Heart left ventricle (tissue), 16 donors: ENCODE measurements around the gene CCDC195. TPM values are rescaled to one million over a fixed set of nuclear protein-coding genes. Genes with fewer than 3 reads are reported as not detected.
A peak's percentile ranks its signal among the peaks of the same experiment; 100 is the strongest.

Experiments
- ATAC-seq, 4 donors: fragments of 200-7000 bp; cut with Tn5 transposase; one replicate each; pipeline ENCODE4 v1.9.1; 2020 to 2022; ENCODE audit warnings: moderate library complexity in 4 of 4, mild to moderate bottlenecking in 3 of 4, moderate number of reproducible peaks in 1 of 4
- DNase-seq, 5 donors: peaks; one replicate each; pipeline ENCODE4 v3.0.0-alpha.2; 2020
- H3K27ac ChIP-seq, 12 donors: fragments of 200-600 bp; sonication (generic) in 4 of 12; one replicate each; pipeline versions ENCODE4 v1.5.0 to v1.8.0; 2016 to 2022; ENCODE audit warnings: mild to moderate bottlenecking in 2 of 12
- H3K27me3 ChIP-seq, 9 donors: fragments of 200-600 bp; sonication (generic) in 2 of 9; one replicate each; pipeline versions ENCODE4 v1.5.1 to v1.8.0; 2016 to 2022; ENCODE audit warnings: mild to moderate bottlenecking in 3 of 9
- H3K36me3 ChIP-seq, 9 donors: fragments of 200-600 bp; sonication (generic) in 2 of 9; one replicate each; pipeline versions ENCODE4 v1.5.0 to v1.8.0; 2018 to 2022; ENCODE audit warnings: mild to moderate bottlenecking in 2 of 9
- H3K4me1 ChIP-seq, 12 donors: fragments of 200-600 bp; sonication (generic) in 4 of 12; one replicate each; pipeline versions ENCODE4 v1.5.0 to v1.8.0; 2016 to 2022; ENCODE audit warnings: mild to moderate bottlenecking in 3 of 12
- H3K4me3 ChIP-seq, 12 donors: fragments of 200-600 bp; sonication (generic) in 4 of 12; one replicate each; pipeline versions ENCODE4 v1.5.0 to v1.8.0; 2017 to 2022; ENCODE audit warnings: mild to moderate bottlenecking in 9 of 12, moderate library complexity in 4 of 12
- H3K9me3 ChIP-seq, 12 donors: fragments of 200-600 bp; sonication (generic) in 4 of 12; one replicate each; pipeline versions ENCODE4 v1.5.0 to v1.8.0; 2016 to 2022; ENCODE audit warnings: mild to moderate bottlenecking in 1 of 12
- POLR2A ChIP-seq, 2 donors: fragments of 450-650 bp; IDR thresholded peaks; one replicate each; pipeline ENCODE4 v1.6.1; 2017; ENCODE audit warnings: antibody characterized with exemption in 2 of 2, mild to moderate bottlenecking in 2 of 2, moderate library complexity in 2 of 2
- whole genome bisulfite sequencing, 4 donors: extraction: QIAGEN DNeasy Blood & Tissue Kit in 2 of 4; methylation state at CpG; one replicate each; pipeline versions ENCODE4 v1.1.5 to v1.1.7; 2013 to 2018; 5-methylcytosine and 5-hydroxymethylcytosine counted together
- intact Hi-C, 10 donors: fragments of 100-400 bp; cut with DNase I; formaldehyde crosslinking; loops; one replicate each; pipeline versions ENCODE4 v1.11.1 to v1.14.2; 2022
- polyA plus RNA-seq, 2 donors: library from polyadenylated mRNA; stranded (reverse); fragments of 200-250 nt; gene quantifications; one replicate each; pipeline ENCODE4 v1.2.3, GENCODE V29; 2013
- total RNA-seq, 9 donors: library from RNA; depleted of rRNA in 2 of 9; stranded (reverse); fragments of >200 nt in 2 of 9; fragmentation: NEBNext Ultra II Directional in 3 of 9; extraction: Animal tissue kit (Norgen Biotek cat#: 25700) in 3 of 9; gene quantifications; one replicate each; pipeline versions ENCODE4 v1.1.0 to v1.2.4, GENCODE V29; 2016 to 2023
- TF ChIP-seq, protein P1 (sequence below), 12 donors: fragments of 200-600 bp; sonication (generic) in 4 of 12; IDR thresholded peaks; one replicate each; pipeline versions ENCODE4 v1.5.0 to v1.8.0; 2018 to 2022; ENCODE audit warnings: antibody characterized with exemption in 12 of 12, mild to moderate bottlenecking in 5 of 12
- donor health status: ischemic (EF 13 %, LVEDD 7.1; RV severe dilation, severe dysfunction).
- donor health status: healthy with polysubstance abuse.
- donor health status: DM: no; HTN: yes; CAD: no.
- donor health status: DM: no; HTN: no; CAD: no.
- donor health status: ischemic (EF 25% LVEDD 6.9; RV normal size, moderate dysfunction).
- donor health status: ischemic (EF 25% LVEDD 5.7; RV mildly dilated, moderate dysfunction).
- donor health status: healthy.
- donor health status: DM: yes; HTN: yes; CAD: no.
- donor health status: ischemic (EF 35%, LVEDD 5.7; RV mildly dilated, moderate dysfunction).
- donor health status: nonischemic (EF 11% LVEDD 7.7; RV severe dilation, severe dysfunction).
- donor health status: DM: yes; HTN: yes; CAD: no.
- donor health status: PGD.
- donor health status: ischemic (EF 29% LVEDD 5.4; RV normal size, mild dysfunction).
- donor health status: nonischemic (EF 23%, LVEDD 6.1; RV moderate dilation, normal function).

Gene CCDC195
- total and polyA plus RNA-seq, 11 donors = not detected

- Histone ChIP-seq H3K36me3 (peaks cover 0 to 5% (median 0%) of the 10 kb centered on the region in 9 donors), H3K27me3 (no peaks in the 10 kb centered on the region), H3K4me3 (no peak overlapping the region), H3K27ac (peak overlapping the region in 4 of 12 donors; percentile 5 to 50 (median 28)), H3K9me3 (peaks cover 0 to 15% (median 3%) of the 10 kb centered on the region in 12 donors), H3K4me1 (peaks cover 0 to 10% (median 0%) of the 10 kb centered on the region in 12 donors)
- intact Hi-C loops = no loop called here
- 44 to 63% (median 52%) methylated on average over 1 of the region's 1 CpG for WGBS, 4 donors
- ATAC-seq = peak in 3 of 4 donors; percentile 53 to 78 (median 70)
- no peak for TF ChIP-seq POLR2A (IDR thresholded peaks at IDR 0.05)
- TF ChIP-seq, protein P1, sequence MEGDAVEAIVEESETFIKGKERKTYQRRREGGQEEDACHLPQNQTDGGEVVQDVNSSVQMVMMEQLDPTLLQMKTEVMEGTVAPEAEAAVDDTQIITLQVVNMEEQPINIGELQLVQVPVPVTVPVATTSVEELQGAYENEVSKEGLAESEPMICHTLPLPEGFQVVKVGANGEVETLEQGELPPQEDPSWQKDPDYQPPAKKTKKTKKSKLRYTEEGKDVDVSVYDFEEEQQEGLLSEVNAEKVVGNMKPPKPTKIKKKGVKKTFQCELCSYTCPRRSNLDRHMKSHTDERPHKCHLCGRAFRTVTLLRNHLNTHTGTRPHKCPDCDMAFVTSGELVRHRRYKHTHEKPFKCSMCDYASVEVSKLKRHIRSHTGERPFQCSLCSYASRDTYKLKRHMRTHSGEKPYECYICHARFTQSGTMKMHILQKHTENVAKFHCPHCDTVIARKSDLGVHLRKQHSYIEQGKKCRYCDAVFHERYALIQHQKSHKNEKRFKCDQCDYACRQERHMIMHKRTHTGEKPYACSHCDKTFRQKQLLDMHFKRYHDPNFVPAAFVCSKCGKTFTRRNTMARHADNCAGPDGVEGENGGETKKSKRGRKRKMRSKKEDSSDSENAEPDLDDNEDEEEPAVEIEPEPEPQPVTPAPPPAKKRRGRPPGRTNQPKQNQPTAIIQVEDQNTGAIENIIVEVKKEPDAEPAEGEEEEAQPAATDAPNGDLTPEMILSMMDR (IDR thresholded peaks at IDR 0.05) = no peak
- DNase-seq = no peak
Observed at GRCh38 chr2:224753743-224754540, 37.8 kb upstream of the CCDC195 start.

DNA sequence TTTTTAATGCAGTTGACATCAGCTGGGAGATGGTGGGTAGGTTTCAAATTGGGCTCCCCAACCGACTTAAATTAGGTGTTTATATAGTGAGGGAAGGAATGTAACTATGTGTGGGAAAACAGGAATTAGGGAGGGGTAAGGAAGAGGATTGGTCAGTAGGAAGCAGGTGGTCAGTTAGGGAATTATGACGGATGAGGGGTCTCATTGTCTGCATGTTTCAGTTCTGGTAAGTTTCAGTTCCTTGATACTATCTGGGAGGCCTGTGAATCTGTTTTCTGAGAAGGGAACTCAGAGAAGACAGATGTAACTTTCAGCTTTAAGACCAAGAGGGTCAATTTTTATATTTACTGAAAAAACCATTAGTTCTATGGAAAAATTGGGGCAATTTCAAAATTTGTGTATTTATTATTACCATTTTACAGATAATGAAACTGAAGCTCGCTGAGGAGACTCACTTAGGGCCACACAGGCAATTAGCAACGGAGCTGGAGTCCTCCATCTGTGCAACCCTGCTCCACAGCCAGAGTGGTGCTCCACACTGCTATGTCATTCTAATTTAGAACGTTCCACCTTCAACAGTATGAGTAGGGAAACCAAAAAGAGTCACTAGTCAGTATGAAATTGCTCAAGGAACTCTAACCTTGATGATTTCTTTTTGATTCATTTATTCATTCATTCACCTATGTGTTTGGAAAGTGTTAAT is 36.0 kb upstream of the CCDC195 start:
- H3K36me3 ChIP-seq = no peaks in the 10 kb centered on the region
- TF ChIP-seq, protein P1 (IDR thresholded peaks at IDR 0.05) = no peak
- TF ChIP-seq POLR2A (IDR thresholded peaks at IDR 0.05) = no peak
- intact Hi-C loops = no loop called here
- no peaks in the 10 kb centered on the region for H3K9me3 ChIP-seq
- ATAC-seq (no peak), DNase-seq (no peak)
- no peak overlapping the region for H3K27ac ChIP-seq
- no peak overlapping the region for H3K4me3 ChIP-seq
- H3K27me3 ChIP-seq = no peaks in the 10 kb centered on the region
- H3K4me1 ChIP-seq = peaks cover 0 to 10% (median 0%) of the 10 kb centered on the region in 12 donors
- WGBS, 4 donors = 70 to 80% (median 73%) methylated on average over 5 of the region's 5 CpGs

DNA sequence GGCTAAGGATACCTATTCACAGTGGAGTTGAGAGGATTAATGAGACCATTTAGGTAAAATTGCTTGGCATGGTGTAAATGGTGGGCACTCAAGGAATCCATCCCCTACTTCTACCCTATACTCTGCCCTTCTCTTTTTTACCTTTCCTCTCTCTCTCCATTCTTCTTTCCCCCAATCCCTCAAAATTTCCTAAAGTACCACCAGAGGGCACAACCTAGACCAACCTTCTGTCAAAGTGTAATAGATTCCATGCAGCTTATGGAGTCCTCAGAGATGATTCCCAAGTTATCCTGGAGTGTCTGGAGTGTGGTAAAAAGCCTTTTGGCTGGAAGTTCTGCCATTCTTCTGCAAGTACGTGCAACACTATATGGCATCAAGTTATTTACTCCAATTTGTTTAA is 33.0 kb upstream of the CCDC195 start:
- Histone ChIP-seq H3K27ac (no peak overlapping the region), H3K4me3 (no peak overlapping the region), H3K27me3 (no peaks in the 10 kb centered on the region), H3K9me3 (no peaks in the 10 kb centered on the region), H3K4me1 (peaks cover 0 to 2% (median 0%) of the 10 kb centered on the region in 12 donors), H3K36me3 (no peaks in the 10 kb centered on the region)
- DNase-seq (no peak), ATAC-seq (no peak)
- intact Hi-C loops = no loop called here
- TF ChIP-seq, protein P1 (IDR thresholded peaks at IDR 0.05) = no peak
- no peak for TF ChIP-seq POLR2A (IDR thresholded peaks at IDR 0.05)
- 65 to 88% (median 86%) methylated on average over 1 of the region's 1 CpG for WGBS, 4 donors

- Histone ChIP-seq H3K4me1 (no peaks in the 10 kb centered on the region), H3K27ac (no peak overlapping the region), H3K4me3 (no peak overlapping the region), H3K9me3 (no peaks in the 10 kb centered on the region), H3K36me3 (no peaks in the 10 kb centered on the region), H3K27me3 (no peaks in the 10 kb centered on the region)
- 27 to 47% (median 37%) methylated on average over 4 of the region's 4 CpGs for WGBS, 4 donors
- TF ChIP-seq POLR2A (IDR thresholded peaks at IDR 0.05) = no peak
- TF ChIP-seq, protein P1 (IDR thresholded peaks at IDR 0.05) = no peak
- ATAC-seq (peak in 2 of 4 donors; percentile 28 to 52), DNase-seq (no peak)
- intact Hi-C loops = no loop called here
Observed at GRCh38 chr2:224747765-224748164, 31.6 kb upstream of the CCDC195 start.
